Stimulated activated naive CD4-positive, alpha-beta T cell treated with Interleukin-2 at 50 U/mL for 16 hours (primary cell): Measurements from ENCODE around the gene RELT.

Source experiments
- DNase-seq: peaks from one replicate; lab custom pipeline; 2025; lab: John Stamatoyannopoulos, UW

Gene RELT

GRCh38 chr11:73376803-73377629 is 817 bp downstream of the RELT start:
- DNase-seq = peak; percentile 60

GRCh38 chr11:73379189-73379880 is 3.1 kb downstream of the RELT start:
- no peak for DNase-seq

- no peak for DNase-seq
Observed at GRCh38 chr11:73380331-73380730, 4.1 kb downstream of the RELT start.

GRCh38 chr11:73380897-73381410 is 4.8 kb downstream of the RELT start:
- no peak for DNase-seq

- DNase-seq = no peak
Observed at GRCh38 chr11:73381589-73381988, 5.4 kb downstream of the RELT start.

- no peak for DNase-seq
Observed at GRCh38 chr11:73382183-73382582, 6.0 kb downstream of the RELT start.

GRCh38 chr11:73382747-73383146 is 6.5 kb downstream of the RELT start:
- DNase-seq = no peak

- no peak for DNase-seq
Observed at GRCh38 chr11:73383249-73384124, 7.3 kb downstream of the RELT start.

GRCh38 chr11:73384125-73384441 is 7.9 kb downstream of the RELT start:
- no peak for DNase-seq

- DNase-seq = no peak
Observed at GRCh38 chr11:73384531-73384871, 8.3 kb downstream of the RELT start.

- no peak for DNase-seq
Observed at GRCh38 chr11:73384872-73385689, 8.9 kb downstream of the RELT start.

GRCh38 chr11:73386016-73386415 is 9.8 kb downstream of the RELT start:
- DNase-seq = no peak

GRCh38 chr11:73386546-73386945 is 10.3 kb downstream of the RELT start:
- no peak for DNase-seq

GRCh38 chr11:73387594-73388264 is 11.5 kb downstream of the RELT start:
- DNase-seq = no peak

- no peak for DNase-seq
Observed at GRCh38 chr11:73388265-73389133, 12.3 kb downstream of the RELT start.

GRCh38 chr11:73389134-73389525 is 12.9 kb downstream of the RELT start:
- DNase-seq = no peak

- DNase-seq = no peak
Observed at GRCh38 chr11:73389916-73390315, 13.7 kb downstream of the RELT start.

- DNase-seq = no peak
Observed at GRCh38 chr11:73390601-73391565, 14.7 kb downstream of the RELT start.

GRCh38 chr11:73391665-73392064 is 15.5 kb downstream of the RELT start:
- no peak for DNase-seq
